HG03039 (cell line): ENCODE measurements around the gene HTR7.
"Not testable (repeated sequence)": the region's sequence is repeated elsewhere in the genome, so short reads cannot be mapped to it uniquely, and the experiment has no call there.

Experiments used
- ATAC-seq: cut with Tn5 transposase; IDR thresholded peaks from one replicate; pipeline ENCODE4 v1.9.1; 2021; ENCODE audit warnings: mild to moderate bottlenecking, moderate library complexity; ENCODE audit not compliant: unreplicated experiment

The HTR7 gene

DNA sequence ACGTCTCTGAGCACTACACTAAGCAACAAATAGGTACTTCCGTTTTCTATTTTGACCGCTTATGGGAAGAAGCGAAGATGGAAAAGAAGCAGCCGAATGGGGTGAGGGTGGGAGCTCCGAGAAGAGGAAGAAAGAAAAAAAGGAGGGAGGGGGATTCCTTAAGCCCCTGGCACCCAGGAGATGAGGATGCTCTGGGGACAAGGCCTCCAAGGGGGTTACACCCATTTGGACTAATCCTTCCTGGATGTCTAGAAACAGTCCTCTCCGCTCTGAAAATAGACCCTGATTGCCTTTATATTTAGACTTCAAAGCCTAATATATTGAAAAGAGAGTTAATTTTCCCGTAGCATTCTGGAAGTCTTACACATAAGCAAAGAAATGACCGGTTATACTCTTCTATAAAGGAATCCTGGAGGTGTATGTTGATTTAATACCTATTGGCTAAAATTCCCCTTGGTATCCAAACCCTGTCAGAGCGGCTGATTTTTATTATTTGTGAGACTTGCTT, 676 bp upstream of the HTR7 start:
- ATAC-seq, result no peak

DNA sequence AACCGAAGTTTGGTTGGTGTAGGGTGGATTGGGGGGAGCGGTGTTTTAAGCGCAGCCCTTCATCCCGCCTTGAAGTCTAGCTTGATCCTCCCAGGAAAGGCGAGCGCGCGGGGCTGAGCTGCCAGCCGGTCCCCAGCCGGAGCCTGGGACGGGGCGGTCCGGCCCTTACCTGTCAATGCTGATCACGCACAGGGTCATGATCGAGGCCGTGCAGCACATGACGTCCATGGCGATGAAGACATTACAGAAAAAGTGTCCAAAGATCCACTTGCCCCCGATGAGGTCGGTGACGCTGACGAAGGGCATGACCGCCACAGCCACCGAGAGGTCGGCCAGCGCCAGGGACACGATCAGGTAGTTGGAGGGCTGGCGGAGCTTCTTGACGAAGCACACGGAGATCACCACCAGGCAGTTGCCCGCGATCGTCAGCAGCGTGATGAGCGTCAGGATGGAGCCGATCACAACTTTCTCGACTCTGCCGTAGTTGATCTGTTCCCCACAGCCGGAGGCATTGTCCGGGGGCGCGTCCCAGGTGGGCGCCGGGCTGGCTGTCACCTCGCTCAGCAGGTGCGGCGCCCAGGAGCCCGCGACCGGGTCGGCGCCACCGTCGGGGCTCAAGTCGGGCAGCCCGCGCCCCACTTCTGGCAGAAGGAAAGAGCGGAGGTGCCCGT, 740 bp downstream of the HTR7 start:
- ATAC-seq, result no peak

DNA sequence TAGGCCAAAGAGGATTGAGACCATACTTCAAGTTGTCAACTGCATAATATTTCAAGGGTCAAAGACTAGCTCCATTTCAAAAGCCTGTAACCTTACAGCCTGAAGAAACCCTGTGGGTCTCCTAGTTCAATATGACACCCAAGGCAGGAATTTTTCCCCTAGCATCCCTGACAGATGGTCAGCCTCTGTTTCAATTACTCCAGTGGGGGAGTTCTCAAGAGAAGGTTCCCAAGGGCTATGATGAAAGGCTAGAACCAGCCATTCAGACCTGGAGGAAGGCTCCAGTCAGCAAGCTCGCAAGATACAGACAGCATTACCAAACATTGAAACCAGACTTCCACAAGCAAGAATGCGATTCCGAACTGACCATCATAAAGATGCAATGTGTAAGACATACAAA, 1.6 kb downstream of the HTR7 start:
- ATAC-seq, result no peak

DNA sequence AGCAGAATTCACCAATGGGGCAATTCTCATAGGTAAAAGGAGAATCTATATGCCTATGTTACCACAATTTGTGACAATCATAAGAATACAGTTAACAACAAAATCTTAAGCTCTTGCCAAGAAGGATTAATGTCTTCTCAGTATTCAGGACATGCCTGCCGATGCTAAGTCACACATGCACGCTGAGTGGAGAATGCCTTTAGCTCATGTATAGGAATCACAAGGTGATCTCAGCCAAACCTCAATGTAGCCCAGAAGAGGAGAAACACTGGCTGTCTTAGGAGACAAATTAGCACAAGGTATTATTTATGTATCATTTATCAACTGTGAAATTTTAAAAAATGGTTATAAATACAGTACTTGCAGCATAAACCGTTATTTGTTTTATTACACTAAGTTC, 2.7 kb downstream of the HTR7 start:
- no peak for ATAC-seq

DNA sequence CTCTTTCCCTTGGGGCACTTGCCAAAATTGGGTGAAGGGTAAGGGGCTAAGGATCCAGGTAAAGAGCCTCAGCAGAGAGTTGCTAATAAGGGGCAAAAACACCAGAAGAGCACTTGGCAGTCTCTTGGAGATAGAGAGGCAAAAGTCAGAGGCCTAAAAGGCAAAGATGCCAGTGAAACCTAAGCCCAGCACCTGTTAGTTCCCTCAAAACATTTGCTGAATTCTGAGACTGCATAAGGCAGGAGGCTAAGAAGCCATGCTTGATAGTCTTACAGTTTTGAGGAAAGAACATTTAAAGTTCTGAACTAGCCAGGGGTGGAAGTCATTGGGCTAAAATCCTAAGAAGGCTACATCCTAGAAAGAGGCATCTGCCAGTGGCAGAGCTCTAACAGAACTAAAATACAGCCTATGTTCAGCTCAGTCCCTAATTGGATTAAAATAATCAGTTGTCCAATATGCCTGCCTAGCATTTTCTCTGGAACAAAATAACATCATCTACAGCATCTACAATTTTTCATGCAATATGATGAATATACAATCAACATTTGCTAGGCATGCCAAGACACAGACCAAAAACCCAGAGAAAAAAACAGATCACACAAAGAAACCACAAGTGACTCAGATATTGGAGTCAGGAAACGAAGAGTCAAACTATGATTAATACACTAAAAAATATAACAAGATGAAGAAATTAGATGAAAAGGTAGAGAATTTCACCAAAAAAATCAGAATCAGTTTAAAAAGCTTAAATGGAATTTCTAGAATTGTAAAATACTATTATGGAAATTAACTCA, 7.7 kb downstream of the HTR7 start:
- ATAC-seq, result no peak

GRCh38 chr10:90847436-90847835, 10.4 kb downstream of the HTR7 start:
- ATAC-seq, result no peak

DNA sequence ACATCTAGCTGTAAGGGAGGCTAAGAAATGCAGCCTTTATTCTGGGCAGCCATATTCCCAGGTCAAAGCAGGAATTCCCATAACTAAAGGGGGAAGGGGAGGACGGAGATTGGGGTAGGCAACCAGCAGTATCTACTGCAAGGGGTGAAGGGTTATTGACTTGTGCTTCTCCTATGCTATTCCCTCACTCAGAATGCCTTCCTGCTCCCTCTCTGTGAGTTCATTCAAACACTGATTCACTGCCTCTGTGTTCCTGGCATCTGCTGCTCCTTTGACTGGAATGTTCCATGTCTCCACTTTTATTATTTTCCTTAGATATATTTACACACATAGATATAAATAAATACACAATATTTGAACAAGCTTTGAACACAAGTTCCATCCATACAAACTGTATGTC, 11.1 kb downstream of the HTR7 start:
- ATAC-seq, result no peak

GRCh38 chr10:90845726-90846125, 12.1 kb downstream of the HTR7 start:
- ATAC-seq, result no peak

- ATAC-seq, result no peak
Measured at GRCh38 chr10:90842725-90843124, 15.1 kb downstream of the HTR7 start.

DNA sequence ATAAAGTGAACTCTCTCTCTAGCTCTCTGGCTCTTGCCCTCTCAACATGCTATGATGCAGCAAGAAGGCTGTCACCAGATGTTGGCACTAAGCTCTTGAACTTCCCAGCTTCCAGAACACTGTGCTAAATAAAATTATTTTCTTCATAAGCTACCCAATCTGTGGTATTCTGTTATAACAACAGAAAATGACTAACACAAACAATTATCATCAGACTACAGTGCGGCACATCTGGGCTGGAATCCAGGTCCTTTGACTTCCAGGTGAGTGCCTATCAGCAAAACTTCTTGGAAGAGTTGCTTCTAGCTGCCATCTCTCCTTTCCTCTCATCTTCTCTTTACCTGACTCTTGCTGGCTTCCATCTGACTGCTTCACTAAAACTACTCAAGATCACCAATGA, 20.4 kb downstream of the HTR7 start:
- ATAC-seq, result no peak

GRCh38 chr10:90834326-90834725, 23.5 kb downstream of the HTR7 start:
- ATAC-seq, result no peak

GRCh38 chr10:90832111-90832510, 25.7 kb downstream of the HTR7 start:
- ATAC-seq, result no peak

GRCh38 chr10:90822508-90822907, 35.3 kb downstream of the HTR7 start:
- ATAC-seq, result no peak

DNA sequence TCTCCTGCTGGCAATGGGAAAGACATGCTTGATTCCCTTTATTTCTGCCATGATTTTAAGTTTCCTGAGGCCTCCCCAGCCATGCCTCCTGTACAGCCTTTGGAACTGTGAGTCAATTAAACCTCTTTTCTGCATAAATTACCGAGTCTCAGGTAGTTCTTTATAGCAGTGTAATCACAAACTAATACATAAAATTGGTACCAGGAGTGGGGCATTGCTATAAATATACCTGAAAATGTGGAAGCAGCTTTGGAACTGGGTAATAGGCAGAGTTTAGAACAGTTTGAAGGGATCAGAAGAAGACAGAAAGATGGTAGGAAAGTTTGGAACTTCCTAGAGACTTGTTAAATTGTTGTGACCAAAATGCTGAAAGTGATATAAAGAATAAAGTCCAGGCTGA, 36.0 kb downstream of the HTR7 start:
- ATAC-seq, result not testable (repeated sequence)

GRCh38 chr10:90819911-90820310, 37.9 kb downstream of the HTR7 start:
- no peak for ATAC-seq

- ATAC-seq, result no peak
Measured at GRCh38 chr10:90818736-90819135, 39.1 kb downstream of the HTR7 start.

DNA sequence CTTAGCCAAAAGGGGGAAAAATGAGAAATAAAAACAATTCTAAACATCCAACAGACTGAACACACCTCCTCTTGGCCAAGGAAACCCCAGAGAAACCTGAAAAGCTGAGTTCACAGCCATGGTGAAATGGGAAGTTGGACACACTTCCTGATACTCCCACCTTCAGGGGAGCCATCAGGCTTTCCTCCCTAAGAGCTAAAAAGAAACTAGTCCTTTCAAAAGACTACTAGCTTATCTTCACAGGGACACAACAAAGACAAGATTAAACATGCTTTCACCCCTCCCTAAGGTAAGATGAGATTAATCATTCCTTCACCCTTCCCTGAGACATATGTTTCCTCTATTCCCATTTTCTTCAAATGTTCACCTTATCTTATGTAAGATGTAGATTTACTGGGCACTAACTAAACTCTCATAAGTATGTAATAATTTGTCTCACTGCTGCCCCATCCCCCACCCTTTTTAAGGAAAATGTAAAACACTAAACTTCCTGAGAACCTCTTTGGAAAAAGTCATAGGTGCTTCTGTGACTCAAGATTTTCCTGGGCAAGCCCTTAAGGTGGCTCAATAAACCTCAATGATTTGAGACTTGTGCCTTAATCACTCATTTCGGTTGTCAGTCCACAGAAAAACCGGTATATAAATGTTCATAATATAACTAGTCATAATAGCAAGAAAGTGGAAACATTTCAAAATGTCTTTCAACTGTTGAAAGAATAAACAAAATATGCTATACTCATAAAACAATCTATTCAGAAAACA, 40.5 kb downstream of the HTR7 start:
- no peak for ATAC-seq

DNA sequence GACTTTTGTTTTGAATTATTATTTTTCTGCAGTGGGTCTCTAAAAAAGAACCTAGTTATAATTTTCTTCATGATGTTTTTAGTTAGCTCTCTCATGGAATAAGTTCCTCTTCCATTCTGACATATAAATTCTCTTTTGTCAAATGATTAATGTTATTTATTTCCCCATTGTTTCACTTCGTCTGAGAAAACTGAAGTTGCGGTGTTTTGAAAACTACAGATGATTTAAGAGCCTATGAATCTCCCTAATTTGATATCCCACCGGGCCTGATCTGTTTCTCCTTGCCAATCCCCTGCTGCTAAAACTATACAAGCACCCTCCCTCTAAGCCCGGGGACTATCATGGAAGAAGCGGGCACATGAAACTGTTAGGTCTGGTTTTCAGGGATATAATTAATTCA, 41.4 kb downstream of the HTR7 start:
- ATAC-seq, result no peak

DNA sequence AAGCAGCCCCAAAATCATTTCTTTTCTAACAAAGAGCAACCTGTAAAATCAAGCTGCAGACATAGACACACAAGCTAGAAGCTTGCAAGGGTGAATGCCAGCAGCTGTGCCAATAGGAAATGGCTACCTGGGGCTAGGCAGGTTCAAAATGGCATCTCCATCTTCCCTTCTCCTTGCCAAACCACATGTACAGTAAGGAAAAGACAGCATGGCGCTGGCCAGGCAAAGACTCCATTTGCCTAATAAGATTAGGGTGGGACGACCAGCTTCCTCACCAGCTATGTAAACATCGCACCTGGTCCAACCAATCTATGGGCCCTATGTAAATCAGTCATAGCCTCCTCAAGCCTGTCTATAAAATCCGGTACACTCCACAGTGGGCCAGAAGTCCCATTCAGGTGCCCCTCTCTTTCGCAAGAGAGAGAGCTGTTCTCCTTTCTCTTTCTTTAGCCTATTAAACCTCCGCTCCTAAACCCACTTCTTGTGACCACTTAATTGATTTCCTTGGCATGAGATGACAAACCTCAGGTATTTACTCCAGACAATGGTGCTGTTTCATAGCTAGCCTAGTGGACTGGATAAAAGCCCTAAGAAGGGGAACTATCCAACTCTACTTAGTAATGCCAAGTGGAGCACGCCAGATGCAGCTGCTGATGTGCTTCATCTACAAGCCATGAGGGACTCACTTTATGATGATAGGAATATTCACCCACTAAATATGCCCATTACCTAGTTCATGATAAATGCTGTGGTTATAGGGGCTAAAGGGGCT, 44.1 kb downstream of the HTR7 start:
- no peak for ATAC-seq

- not testable (repeated sequence) for ATAC-seq
Measured at GRCh38 chr10:90807106-90807505, 50.7 kb downstream of the HTR7 start.

DNA sequence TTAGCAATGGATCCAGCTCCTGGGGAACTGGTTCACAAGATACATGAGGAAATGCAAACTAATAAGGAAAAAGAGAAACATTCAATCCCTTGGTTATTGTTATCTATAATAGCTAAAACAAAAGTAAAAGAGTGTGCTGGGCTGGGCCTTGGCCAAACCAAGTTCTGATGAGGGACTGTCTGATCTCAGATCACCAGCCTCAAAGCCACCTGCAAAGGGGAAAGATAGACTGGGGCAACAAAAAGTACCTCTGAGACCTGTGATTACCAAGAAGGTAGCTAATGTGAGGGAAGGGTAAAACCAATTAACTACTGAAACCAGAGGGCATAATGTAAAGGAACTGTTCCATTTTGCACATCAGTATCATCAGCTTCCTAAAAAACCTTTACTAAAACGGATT, 51.2 kb downstream of the HTR7 start:
- no peak for ATAC-seq
